SK-N-SH treated with all-trans-retinoic acid at 6 μM for 48 hours (cell line): ENCODE results near the gene KCNC3.

Experiments
- ATAC-seq: fragments of 200-7000 bp; cut with Tn5 transposase; 3 replicates; pipeline ENCODE4 v1.9.1; 2020; ENCODE audit warnings: mild to moderate bottlenecking, moderate library complexity
- ARNTL ChIP-seq: fragments of 450-650 bp; formaldehyde crosslinking; IDR thresholded peaks from 2 replicates; pipeline ENCODE4 v1.5.0; 2020; ENCODE audit warnings: low read depth, mild to moderate bottlenecking, moderate library complexity, borderline replicate concordance
- BACH2 ChIP-seq: fragments of 250-450 bp; sonication (Bioruptor Pico); IDR thresholded peaks from 2 replicates; pipeline ENCODE4 v1.9.0; 2021; ENCODE audit warnings: mild to moderate bottlenecking, borderline replicate concordance
- CSDC2 ChIP-seq: fragments of 250-450 bp; sonication (Bioruptor Pico); IDR thresholded peaks from 2 replicates; pipeline ENCODE4 v1.5.0; 2020; ENCODE audit warnings: mild to moderate bottlenecking, moderate library complexity
- ESRRG ChIP-seq: fragments of 250-450 bp; sonication (Bioruptor Pico); IDR thresholded peaks from 2 replicates; pipeline ENCODE4 v1.6.1; 2021; ENCODE audit warnings: mild to moderate bottlenecking
- ISL1 ChIP-seq: fragments of 250-450 bp; sonication (Bioruptor Pico); IDR thresholded peaks from 2 replicates; pipeline ENCODE4 v2.1.2; 2022; ENCODE audit warnings: mild to moderate bottlenecking, moderate library complexity
- OSR1 ChIP-seq: fragments of 250-450 bp; sonication (Bioruptor Pico); IDR thresholded peaks from 2 replicates; pipeline ENCODE4 v1.8.0; 2022; ENCODE audit warnings: moderate library complexity, mild to moderate bottlenecking, inconsistent platforms
- PPARA ChIP-seq: fragments of 250-450 bp; sonication (Bioruptor Pico); IDR thresholded peaks from 2 replicates; pipeline ENCODE4 v1.5.0; 2020; ENCODE audit warnings: mild to moderate bottlenecking, borderline replicate concordance
- TCF4 ChIP-seq: fragments of 250-450 bp; sonication (Bioruptor Pico); IDR thresholded peaks from 2 replicates; pipeline ENCODE4 v1.8.0; 2021; ENCODE audit warnings: mild to moderate bottlenecking, moderate library complexity, borderline replicate concordance
- TOX ChIP-seq: fragments of 250-450 bp; sonication (Bioruptor Pico); IDR thresholded peaks from 2 replicates; pipeline ENCODE4 v1.8.0; 2021; ENCODE audit warnings: mild to moderate bottlenecking, moderate library complexity, borderline replicate concordance
- ZC3H10 ChIP-seq: fragments of 250-450 bp; sonication (Bioruptor Pico); IDR thresholded peaks from 2 replicates; pipeline ENCODE4 v1.5.1; 2021; ENCODE audit warnings: mild to moderate bottlenecking, moderate library complexity
- ZFP3 ChIP-seq: fragments of 250-450 bp; sonication (Bioruptor Pico); IDR thresholded peaks from 2 replicates; pipeline ENCODE4 v1.5.0; 2020; ENCODE audit warnings: mild to moderate bottlenecking, moderate library complexity
- ZFP30 ChIP-seq: fragments of 450-650 bp; formaldehyde crosslinking; IDR thresholded peaks from 2 replicates; pipeline ENCODE4 v1.5.0; 2022; ENCODE audit warnings: mild to moderate bottlenecking, moderate library complexity
- ZNF70 ChIP-seq: fragments of 450-650 bp; formaldehyde crosslinking; IDR thresholded peaks from 2 replicates; pipeline ENCODE4 v1.5.0; 2020; ENCODE audit warnings: mild to moderate bottlenecking, moderate library complexity
- ZNF8 ChIP-seq: fragments of 450-650 bp; formaldehyde crosslinking; IDR thresholded peaks from 2 replicates; pipeline ENCODE4 v1.5.0; 2020; ENCODE audit warnings: mild to moderate bottlenecking, moderate library complexity
- TF ChIP-seq, protein P1 (sequence below): fragments of 250-450 bp; sonication (Bioruptor Pico); IDR thresholded peaks from 2 replicates; pipeline ENCODE4 v1.5.1; 2020; ENCODE audit warnings: low read depth, mild to moderate bottlenecking, moderate library complexity
- TF ChIP-seq, protein P2 (sequence below): fragments of 250-450 bp; sonication (Bioruptor Pico); IDR thresholded peaks from 2 replicates; pipeline ENCODE4 v1.5.1; 2021; ENCODE audit warnings: mild to moderate bottlenecking, moderate library complexity
- TF ChIP-seq, protein P3 (sequence below): fragments of 250-450 bp; sonication (Bioruptor Pico); IDR thresholded peaks from 2 replicates; pipeline ENCODE4 v1.8.0; 2020; ENCODE audit warnings: mild to moderate bottlenecking, moderate library complexity, borderline replicate concordance
- TF ChIP-seq, protein P4 (sequence below): fragments of 250-450 bp; sonication (Bioruptor Pico); IDR thresholded peaks from 2 replicates; pipeline ENCODE4 v1.8.0; 2021; ENCODE audit warnings: low read depth, mild to moderate bottlenecking, moderate library complexity, borderline replicate concordance

The KCNC3 gene

DNA sequence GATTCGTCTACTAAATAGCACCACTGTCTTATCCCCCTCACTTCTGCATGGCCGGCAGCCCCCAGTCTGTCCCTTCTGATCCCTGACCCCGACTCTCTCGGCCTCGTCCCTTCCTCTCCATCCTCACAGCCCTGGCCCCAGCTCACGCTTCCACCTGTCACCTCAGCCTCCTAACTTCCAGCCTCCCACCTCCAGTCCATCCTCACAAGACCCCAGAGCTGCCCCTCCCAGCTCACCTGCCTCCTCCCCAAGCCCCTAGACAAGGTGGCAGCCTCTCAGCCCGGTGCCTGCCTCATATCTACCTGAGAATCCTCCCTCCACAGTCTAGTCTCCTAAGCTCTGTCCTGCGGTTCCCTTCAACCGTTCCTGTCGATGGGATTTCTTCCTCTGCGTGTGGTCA is 10.0 kb downstream of the KCNC3 start:
- no peak for ATAC-seq
- no peak for TF ChIP-seq ESRRG (CRISPR knock-in tag)
- no peak for TF ChIP-seq ZNF70 (CRISPR knock-in tag)
- TF ChIP-seq, protein P1, sequence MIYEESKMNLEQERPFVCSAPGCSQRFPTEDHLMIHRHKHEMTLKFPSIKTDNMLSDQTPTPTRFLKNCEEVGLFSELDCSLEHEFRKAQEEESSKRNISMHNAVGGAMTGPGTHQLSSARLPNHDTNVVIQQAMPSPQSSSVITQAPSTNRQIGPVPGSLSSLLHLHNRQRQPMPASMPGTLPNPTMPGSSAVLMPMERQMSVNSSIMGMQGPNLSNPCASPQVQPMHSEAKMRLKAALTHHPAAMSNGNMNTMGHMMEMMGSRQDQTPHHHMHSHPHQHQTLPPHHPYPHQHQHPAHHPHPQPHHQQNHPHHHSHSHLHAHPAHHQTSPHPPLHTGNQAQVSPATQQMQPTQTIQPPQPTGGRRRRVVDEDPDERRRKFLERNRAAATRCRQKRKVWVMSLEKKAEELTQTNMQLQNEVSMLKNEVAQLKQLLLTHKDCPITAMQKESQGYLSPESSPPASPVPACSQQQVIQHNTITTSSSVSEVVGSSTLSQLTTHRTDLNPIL (CRISPR knock-in tag): no peak
- TF ChIP-seq, protein P2, sequence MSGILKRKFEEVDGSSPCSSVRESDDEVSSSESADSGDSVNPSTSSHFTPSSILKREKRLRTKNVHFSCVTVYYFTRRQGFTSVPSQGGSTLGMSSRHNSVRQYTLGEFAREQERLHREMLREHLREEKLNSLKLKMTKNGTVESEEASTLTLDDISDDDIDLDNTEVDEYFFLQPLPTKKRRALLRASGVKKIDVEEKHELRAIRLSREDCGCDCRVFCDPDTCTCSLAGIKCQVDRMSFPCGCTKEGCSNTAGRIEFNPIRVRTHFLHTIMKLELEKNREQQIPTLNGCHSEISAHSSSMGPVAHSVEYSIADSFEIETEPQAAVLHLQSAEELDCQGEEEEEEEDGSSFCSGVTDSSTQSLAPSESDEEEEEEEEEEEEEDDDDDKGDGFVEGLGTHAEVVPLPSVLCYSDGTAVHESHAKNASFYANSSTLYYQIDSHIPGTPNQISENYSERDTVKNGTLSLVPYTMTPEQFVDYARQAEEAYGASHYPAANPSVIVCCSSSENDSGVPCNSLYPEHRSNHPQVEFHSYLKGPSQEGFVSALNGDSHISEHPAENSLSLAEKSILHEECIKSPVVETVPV (CRISPR knock-in tag): no peak
- TF ChIP-seq PPARA (CRISPR knock-in tag): no peak
- TF ChIP-seq ZFP3 (CRISPR knock-in tag): no peak

DNA sequence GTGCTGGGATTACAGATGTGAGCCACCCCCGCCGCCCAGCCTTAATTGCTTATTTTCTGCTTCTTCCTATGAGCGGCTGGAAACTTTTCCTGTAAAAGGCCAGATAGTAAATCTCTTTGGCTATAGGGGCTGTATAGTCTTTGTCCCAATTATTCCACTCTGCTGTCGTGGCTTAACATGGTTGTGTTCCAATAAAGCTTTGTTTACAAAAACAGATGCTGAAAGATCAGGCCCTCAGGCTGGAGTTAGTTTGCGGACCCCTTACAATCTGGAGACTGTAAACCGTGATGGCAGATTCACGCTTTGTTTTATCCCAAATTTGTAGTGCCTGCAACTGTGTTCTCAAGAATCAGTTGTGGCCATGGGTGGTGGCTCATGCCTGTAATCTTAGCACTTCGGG is 10.7 kb downstream of the KCNC3 start:
- TF ChIP-seq TOX (CRISPR knock-in tag) (no peak), ZNF8 (CRISPR knock-in tag) (no peak), ARNTL (CRISPR knock-in tag) (no peak), ZC3H10 (CRISPR knock-in tag) (no peak), OSR1 (CRISPR knock-in tag) (no peak), TCF4 (CRISPR knock-in tag) (no peak), BACH2 (CRISPR knock-in tag) (no peak), ESRRG (CRISPR knock-in tag) (no peak), ZFP30 (CRISPR knock-in tag) (no peak), ISL1 (CRISPR knock-in tag) (no peak), ZFP3 (CRISPR knock-in tag) (no peak), CSDC2 (CRISPR knock-in tag) (no peak)
- TF ChIP-seq, protein P3, sequence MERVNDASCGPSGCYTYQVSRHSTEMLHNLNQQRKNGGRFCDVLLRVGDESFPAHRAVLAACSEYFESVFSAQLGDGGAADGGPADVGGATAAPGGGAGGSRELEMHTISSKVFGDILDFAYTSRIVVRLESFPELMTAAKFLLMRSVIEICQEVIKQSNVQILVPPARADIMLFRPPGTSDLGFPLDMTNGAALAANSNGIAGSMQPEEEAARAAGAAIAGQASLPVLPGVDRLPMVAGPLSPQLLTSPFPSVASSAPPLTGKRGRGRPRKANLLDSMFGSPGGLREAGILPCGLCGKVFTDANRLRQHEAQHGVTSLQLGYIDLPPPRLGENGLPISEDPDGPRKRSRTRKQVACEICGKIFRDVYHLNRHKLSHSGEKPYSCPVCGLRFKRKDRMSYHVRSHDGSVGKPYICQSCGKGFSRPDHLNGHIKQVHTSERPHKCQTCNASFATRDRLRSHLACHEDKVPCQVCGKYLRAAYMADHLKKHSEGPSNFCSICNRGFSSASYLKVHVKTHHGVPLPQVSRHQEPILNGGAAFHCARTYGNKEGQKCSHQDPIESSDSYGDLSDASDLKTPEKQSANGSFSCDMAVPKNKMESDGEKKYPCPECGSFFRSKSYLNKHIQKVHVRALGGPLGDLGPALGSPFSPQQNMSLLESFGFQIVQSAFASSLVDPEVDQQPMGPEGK: no peak
- TF ChIP-seq, protein P4, sequence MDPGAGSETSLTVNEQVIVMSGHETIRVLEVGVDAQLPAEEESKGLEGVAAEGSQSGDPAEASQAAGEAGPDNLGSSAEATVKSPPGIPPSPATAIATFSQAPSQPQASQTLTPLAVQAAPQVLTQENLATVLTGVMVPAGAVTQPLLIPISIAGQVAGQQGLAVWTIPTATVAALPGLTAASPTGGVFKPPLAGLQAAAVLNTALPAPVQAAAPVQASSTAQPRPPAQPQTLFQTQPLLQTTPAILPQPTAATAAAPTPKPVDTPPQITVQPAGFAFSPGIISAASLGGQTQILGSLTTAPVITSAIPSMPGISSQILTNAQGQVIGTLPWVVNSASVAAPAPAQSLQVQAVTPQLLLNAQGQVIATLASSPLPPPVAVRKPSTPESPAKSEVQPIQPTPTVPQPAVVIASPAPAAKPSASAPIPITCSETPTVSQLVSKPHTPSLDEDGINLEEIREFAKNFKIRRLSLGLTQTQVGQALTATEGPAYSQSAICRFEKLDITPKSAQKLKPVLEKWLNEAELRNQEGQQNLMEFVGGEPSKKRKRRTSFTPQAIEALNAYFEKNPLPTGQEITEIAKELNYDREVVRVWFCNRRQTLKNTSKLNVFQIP: no peak
- TF ChIP-seq, protein P2 (CRISPR knock-in tag): no peak
- ATAC-seq: no peak

DNA sequence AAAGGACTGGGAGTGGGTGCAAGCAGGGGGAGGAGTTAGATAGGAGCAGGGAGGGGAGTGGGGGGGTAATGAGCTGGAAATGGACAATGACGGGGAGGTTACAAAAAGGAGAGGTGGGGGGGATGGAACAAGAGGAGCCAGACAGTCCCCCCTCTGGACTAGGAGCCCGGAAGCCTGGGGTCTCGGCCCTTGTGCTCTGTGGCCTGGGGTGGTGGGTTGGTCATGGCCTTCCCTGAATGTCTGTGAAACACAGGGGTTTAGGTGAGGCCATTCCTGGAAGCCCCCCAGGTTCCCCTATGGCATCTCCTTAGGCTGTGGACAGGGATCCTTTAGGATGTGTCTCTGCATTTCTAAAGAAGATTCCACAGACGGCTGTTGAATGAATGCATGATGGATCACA is 12.1 kb downstream of the KCNC3 start:
- no peak for ATAC-seq
- TF ChIP-seq, protein P1 (CRISPR knock-in tag): no peak
- TF ChIP-seq, protein P3: no peak
- TF ChIP-seq ZFP3 (CRISPR knock-in tag) (no peak), TOX (CRISPR knock-in tag) (no peak), BACH2 (CRISPR knock-in tag) (no peak)
